H1 (cell line): ENCODE results near the gene TEAD1. TPM values are rescaled to one million over a fixed set of nuclear protein-coding genes. Genes with fewer than 3 reads are reported as not detected.

ENCODE experiments used
- CTCF ChIA-PET: fragments of 300-600 bp; sonication (Branson Sonifier 250); formaldehyde crosslinking; loops from one replicate; lab custom pipeline; 2021; ENCODE audit not compliant: partially characterized antibody; lab: Charles Lee
- POLR2A ChIA-PET: fragments of 300-600 bp; sonication (Branson Sonifier 250); formaldehyde crosslinking; loops from one replicate; lab custom pipeline; 2021; ENCODE audit warnings: inconsistent platforms; ENCODE audit not compliant: partially characterized antibody; lab: Charles Lee
- DNase-seq, 2 experiments: peaks; one replicate each; pipeline versions ENCODE4 v3.0.0 to v3.0.0-alpha.2; 2010 to 2022; ENCODE audit warnings: low spot score in 2 of 2, low read depth in 1 of 2, mixed read lengths in 1 of 2
- FAIRE-seq: peaks from 2 replicates; lab custom pipeline; 2011; peaks lifted over from hg19 to GRCh38; lab: Jason Lieb, UNC
- H2AFZ ChIP-seq: 2 replicates; pipeline ENCODE4 v1.8.1; 2012; ENCODE audit warnings: low read length, inconsistent platforms
- H2AK5ac ChIP-seq: 2 replicates; pipeline ENCODE4 v1.6.1; 2013; ENCODE audit warnings: low read depth, low read length
- H2BK120ac ChIP-seq: replicated peaks from 2 replicates; pipeline ENCODE3; 2013; ENCODE audit warnings: low read depth, low read length, inconsistent platforms
- H2BK12ac ChIP-seq: 2 replicates; pipeline ENCODE4 v1.6.1; 2013; ENCODE audit warnings: low read depth, low read length
- H2BK15ac ChIP-seq: 2 replicates; pipeline ENCODE4 v1.6.1; 2013; ENCODE audit warnings: low read length
- H2BK20ac ChIP-seq: 2 replicates; pipeline ENCODE4 v1.6.1; 2013; ENCODE audit warnings: low read length
- H2BK5ac ChIP-seq: 2 replicates; pipeline ENCODE4 v1.6.1; 2013; ENCODE audit warnings: low read depth, low read length
- H3K14ac ChIP-seq: 2 replicates; pipeline ENCODE4 v1.6.1; 2013; ENCODE audit warnings: inconsistent platforms; ENCODE audit not compliant: insufficient read length
- H3K18ac ChIP-seq: 2 replicates; pipeline ENCODE4 v1.6.1; 2013; ENCODE audit warnings: low read length; ENCODE audit errors: extremely low read depth
- H3K23ac ChIP-seq: 2 replicates; pipeline ENCODE4 v1.6.1; 2013; ENCODE audit warnings: inconsistent platforms; ENCODE audit not compliant: insufficient read length
- H3K23me2 ChIP-seq: 2 replicates; pipeline ENCODE4 v1.6.1; 2013; ENCODE audit warnings: low read depth, low read length
- H3K27ac ChIP-seq: 2 replicates; pipeline ENCODE4 v1.6.1; 2011; ENCODE audit warnings: low read depth, low read length, inconsistent platforms
- H3K27me3 ChIP-seq, 4 experiments: replicated peaks in 1 of 4; 1 replicate in 1 of 4; 2 replicates in 3 of 4; pipeline versions ENCODE4 v1.6.1 to v1.8.1; 2011 to 2013; ENCODE audit warnings: low read length in 3 of 4, mild to moderate bottlenecking in 3 of 4, inconsistent platforms in 2 of 4, mixed read lengths in 2 of 4, moderate library complexity in 1 of 4; ENCODE audit not compliant: control insufficient read depth in 3 of 4, insufficient read depth in 3 of 4; ENCODE audit errors: extremely low read depth in 1 of 4
- H3K36me3 ChIP-seq, 4 experiments: 2 replicates each; pipeline versions ENCODE4 v1.6.1 to v1.8.1; 2011 to 2013; ENCODE audit warnings: mild to moderate bottlenecking in 4 of 4, low read length in 3 of 4, moderate library complexity in 2 of 4, control low read depth in 1 of 4, inconsistent platforms in 1 of 4; ENCODE audit not compliant: insufficient read depth in 4 of 4, control insufficient read depth in 2 of 4
- H3K4ac ChIP-seq: replicated peaks from 2 replicates; pipeline ENCODE3; 2013; ENCODE audit warnings: low read length, low read depth, mixed read lengths, inconsistent platforms; ENCODE audit not compliant: insufficient read length
- H3K4me1 ChIP-seq, 4 experiments: replicated peaks in 1 of 4; 1 replicate in 1 of 4; 2 replicates in 3 of 4; pipeline versions ENCODE4 v1.6.1 to v1.8.1; 2011 to 2013; ENCODE audit warnings: low read length in 3 of 4, inconsistent platforms in 2 of 4, mixed read lengths in 1 of 4; ENCODE audit not compliant: insufficient read depth in 4 of 4, control insufficient read depth in 3 of 4
- H3K4me2 ChIP-seq, 2 experiments: 2 replicates each; pipeline versions ENCODE4 v1.6.1 to v1.8.1; 2011 to 2013; ENCODE audit warnings: low read depth in 2 of 2, low read length in 2 of 2, control low read depth in 1 of 2, inconsistent platforms in 1 of 2, mild to moderate bottlenecking in 1 of 2; ENCODE audit not compliant: insufficient read depth in 1 of 2
- H3K4me3 ChIP-seq, 4 experiments: fragments of 200-600, 300-600 bp in 1 of 4; sonication (generic), shearing (Covaris generic), sonication (Bioruptor Twin) in 1 of 4; 2 replicates each; pipeline versions ENCODE4 v1.5.1 to v1.8.1; 2011 to 2016; ENCODE audit warnings: low read length in 4 of 4, low read depth in 3 of 4, control low read depth in 2 of 4, inconsistent platforms in 2 of 4, mild to moderate bottlenecking in 2 of 4, mixed read lengths in 1 of 4, moderate library complexity in 1 of 4; ENCODE audit not compliant: insufficient read depth in 2 of 4; ENCODE audit errors: extremely low read depth in 1 of 4
- H3K56ac ChIP-seq: replicated peaks from 2 replicates; pipeline ENCODE3; 2013; ENCODE audit warnings: low read depth, mild to moderate bottlenecking, mixed read lengths, low read length, inconsistent platforms; ENCODE audit not compliant: insufficient read length
- H3K79me1 ChIP-seq: 2 replicates; pipeline ENCODE4 v1.6.1; 2013; ENCODE audit warnings: low read depth, low read length, control low read depth
- H3K79me2 ChIP-seq, 2 experiments: 2 replicates each; pipeline versions ENCODE4 v1.6.1 to v1.8.1; 2012 to 2013; ENCODE audit warnings: low read length in 2 of 2, mild to moderate bottlenecking in 2 of 2, inconsistent platforms in 1 of 2; ENCODE audit not compliant: insufficient read depth in 2 of 2, control insufficient read depth in 1 of 2
- H3K9ac ChIP-seq, 4 experiments: replicated peaks in 1 of 4; 1 replicate in 1 of 4; 2 replicates in 3 of 4; pipeline versions ENCODE4 v1.6.1 to v1.8.1; 2011 to 2013; ENCODE audit warnings: low read depth in 3 of 4, low read length in 3 of 4, control low read depth in 2 of 4, mild to moderate bottlenecking in 2 of 4, moderate library complexity in 2 of 4, inconsistent platforms in 1 of 4; ENCODE audit errors: extremely low read depth in 1 of 4
- H3K9me3 ChIP-seq, 2 experiments: 2 replicates each; pipeline versions ENCODE4 v1.6.1 to v1.8.1; 2012 to 2013; ENCODE audit warnings: mild to moderate bottlenecking in 2 of 2, moderate library complexity in 2 of 2, control low read depth in 1 of 2, inconsistent platforms in 1 of 2, low read depth in 1 of 2, low read length in 1 of 2, mixed read lengths in 1 of 2; ENCODE audit not compliant: insufficient read depth in 2 of 2
- H4K20me1 ChIP-seq, 2 experiments: replicated peaks in 1 of 2; 2 replicates each; pipeline versions ENCODE3 to v1.8.1; 2011 to 2013; ENCODE audit warnings: inconsistent platforms in 2 of 2, low read length in 2 of 2, mild to moderate bottlenecking in 1 of 2; ENCODE audit not compliant: insufficient read depth in 2 of 2, control insufficient read depth in 1 of 2
- H4K5ac ChIP-seq: 2 replicates; pipeline ENCODE4 v1.6.1; 2013; ENCODE audit warnings: low read length, low read depth, mixed read lengths, inconsistent platforms; ENCODE audit not compliant: insufficient read length
- H4K8ac ChIP-seq: 2 replicates; pipeline ENCODE4 v1.8.0; 2013; ENCODE audit warnings: mild to moderate bottlenecking, moderate library complexity, low read length, inconsistent platforms; ENCODE audit not compliant: insufficient read depth; ENCODE audit errors: extremely low read depth
- H4K91ac ChIP-seq: replicated peaks from 2 replicates; pipeline ENCODE3; 2013; ENCODE audit warnings: low read length, mixed read lengths, inconsistent platforms; ENCODE audit not compliant: insufficient read length
- GTF2F1 ChIP-seq: IDR thresholded peaks from 2 replicates; pipeline ENCODE4 v1.6.1; 2012; ENCODE audit warnings: low read depth, low read length, improper control_type of control experiment, borderline replicate concordance
- SP4 ChIP-seq: IDR thresholded peaks from 2 replicates; pipeline ENCODE4 v1.6.1; 2012; ENCODE audit warnings: low read length, inconsistent platforms
- SUZ12 ChIP-seq: fragments of 200-600 bp; sonication (generic); IDR thresholded peaks from 2 replicates; pipeline ENCODE4 v1.6.1; 2012; ENCODE audit warnings: mild to moderate bottlenecking, inconsistent platforms, low read length, moderate library complexity, mixed read lengths
- WGBS, 2 experiments: shearing (Covaris generic) in 1 of 2; methylation state at CpG; one replicate each; pipeline versions ENCODE4 v1.1.6 to v1.1.7; 2013 to 2015; ENCODE audit warnings: low lambda C conversion rate in 2 of 2, mixed read lengths in 2 of 2, inconsistent platforms in 1 of 2, low coverage in 1 of 2, missing lambda C conversion rate in 1 of 2; ENCODE audit not compliant: insufficient replicate concordance in 2 of 2, insufficient coverage in 1 of 2, insufficient read length in 1 of 2; ENCODE audit errors: extremely low coverage in 1 of 2, missing lambda C conversion rate in 1 of 2; 5-methylcytosine and 5-hydroxymethylcytosine counted together
- polyA plus RNA-seq, 7 experiments: library from polyadenylated mRNA; depleted of rRNA in 3 of 7; stranded (reverse) in 5 of 7; unstranded in 2 of 7; fragments of >200 nt in 5 of 7; fragments of 200-250 nt in 2 of 7; gene quantifications; 1 replicate in 5 of 7; 2 replicates in 1 of 7; 4 replicates in 1 of 7; pipeline versions ENCODE4 v1.2.1 to v1.2.3, GENCODE V29; 2011 to 2013; ENCODE audit warnings: missing spikeins in 2 of 7, mixed read lengths in 2 of 7
- total RNA-seq: library from RNA; stranded (reverse); fragmentation: NEBNext Ultra II Directional; extraction: Animal tissue kit (Norgen Biotek cat#: 25700); gene quantifications from 2 replicates; pipeline ENCODE4 v1.2.1, GENCODE V29; 2021

Gene TEAD1
- total and polyA plus RNA-seq, 2 of the 8 experiments (the other 6 are each of a cell fraction or from before 2014, with no cell fraction given), result 15.6 to 67.4 TPM

DNA sequence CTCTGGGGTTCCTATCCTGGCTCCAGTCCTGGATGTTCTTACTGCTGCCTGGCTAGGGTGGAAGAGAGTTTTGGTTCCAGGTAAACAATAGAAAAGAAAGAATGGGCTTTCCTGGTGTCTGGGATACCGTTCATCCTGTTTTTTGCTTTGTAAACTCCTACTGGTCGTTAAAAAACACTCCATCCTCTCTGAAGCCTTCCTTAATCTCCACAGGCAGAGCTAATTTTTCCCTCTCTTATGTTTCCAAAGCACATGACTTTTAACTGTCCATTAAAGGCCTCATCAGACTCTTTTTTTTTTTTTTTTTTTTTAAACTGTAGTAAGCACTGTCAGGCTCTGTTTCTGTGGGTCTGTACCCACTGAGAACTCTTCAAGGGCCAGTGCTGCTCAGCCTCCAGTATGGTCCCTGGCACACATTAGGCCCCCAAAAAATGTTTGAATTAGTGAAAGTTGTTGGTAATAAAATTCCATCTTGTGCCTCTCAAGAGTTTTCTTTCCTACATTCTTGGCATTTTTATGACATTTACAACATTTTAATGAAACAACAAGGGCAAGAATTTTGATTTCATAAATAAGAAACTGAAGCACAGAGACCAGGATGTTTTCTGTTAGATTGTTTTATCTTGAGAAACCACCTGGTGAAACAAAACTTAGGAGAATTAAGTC, 104.2 kb downstream of the TEAD1 start:
- no peak overlapping the region for H3K4me3 ChIP-seq
- no peak overlapping the region for H2AK5ac ChIP-seq
- no peak overlapping the region for H4K5ac ChIP-seq
- no peaks in the 10 kb centered on the region for H3K9me3 ChIP-seq
- no peak overlapping the region for H2BK120ac ChIP-seq
- no peak overlapping the region for H2BK5ac ChIP-seq
- H2BK12ac ChIP-seq, result no peak overlapping the region
- H3K4me1 ChIP-seq, result no peaks in the 10 kb centered on the region; a peak in 3 of 7 replicates
- no peak overlapping the region for H3K14ac ChIP-seq
- 76% methylated on average over 2 of the region's 2 CpGs; no CpG with 5 or more reads in 1 of the 2 experiments for WGBS, 2 experiments
- peaks cover 2 to 3% of the 10 kb centered on the region in 2 experiments for H4K20me1 ChIP-seq
- no peak overlapping the region for H3K56ac ChIP-seq
- no peak overlapping the region for H2BK15ac ChIP-seq
- no peak overlapping the region for H3K4ac ChIP-seq
- H3K23ac ChIP-seq, result no peak overlapping the region
- no peak for FAIRE-seq
- CTCF ChIA-PET, result interaction anchor here (0.6 to 2.3 kb wide), 4 partner anchors 10 to 91 kb away, joined by 3 to 7 read pairs (median 4); no protein-coding TSS in a partner anchor
- peaks cover 0 to 61% of the 10 kb centered on the region in 2 experiments; a peak in 2 of 4 replicates for H3K79me2 ChIP-seq
- no peaks in the 10 kb centered on the region; a peak in 1 of 8 replicates for H3K36me3 ChIP-seq
- POLR2A ChIA-PET, result interaction anchor here (1.0 kb wide), 1 partner anchor 25 kb away, joined by 4 read pairs; no protein-coding TSS in a partner anchor
- H3K23me2 ChIP-seq, result no peaks in the 10 kb centered on the region
- H4K91ac ChIP-seq, result no peak overlapping the region
- DNase-seq, result no peak
- H2BK20ac ChIP-seq, result no peak overlapping the region
- peaks cover 8% of the 10 kb centered on the region for H3K79me1 ChIP-seq
- no peak overlapping the region for H3K9ac ChIP-seq
- H3K27me3 ChIP-seq, result no peaks in the 10 kb centered on the region
- TF ChIP-seq GTF2F1 (no peak), SUZ12 (no peak), SP4 (no peak)
- H3K27ac ChIP-seq, result no peak overlapping the region
- no peak overlapping the region for H2AFZ ChIP-seq
- H3K4me2 ChIP-seq, result no peak overlapping the region
- no peak overlapping the region for H4K8ac ChIP-seq
- H3K18ac ChIP-seq, result no peak overlapping the region
